PC-3 (cell line): Measurements from ENCODE around the gene YAP1. TPM values are rescaled to one million over a fixed set of nuclear protein-coding genes. Genes with fewer than 3 reads are reported as not detected.
A peak's percentile ranks its signal among the peaks of the same experiment; 100 is the strongest.

Experiments used
- ATAC-seq: fragments of 200-7000 bp; cut with Tn5 transposase; 2 replicates; pipeline ENCODE4 v1.9.1; 2020; ENCODE audit warnings: mild to moderate bottlenecking, moderate library complexity
- BruUV-seq: library from RNA; stranded (reverse); fragments of 400-500 nt; replicated peaks from 2 replicates; lab custom pipeline; 2021; lab: Mats Ljungman, UMichigan
- CTCF ChIA-PET: fragments of 300-600 bp; sonication (Branson Sonifier 250); formaldehyde crosslinking; loops from one replicate; lab custom pipeline; 2022; ENCODE audit warnings: antibody characterized with exemption; lab: Charles Lee
- POLR2A ChIA-PET: fragments of 300-600 bp; sonication (Branson Sonifier 250); formaldehyde crosslinking; loops from one replicate; lab custom pipeline; 2022; ENCODE audit warnings: antibody characterized with exemption; ENCODE audit not compliant: unreplicated experiment; lab: Charles Lee
- DNase-seq: peaks from one replicate; pipeline ENCODE4 v3.0.0-alpha.2; 2015
- H2AFZ ChIP-seq: fragments of 300-600 bp; sonication (generic); 2 replicates; pipeline ENCODE4 v1.6.0; 2016; ENCODE audit warnings: antibody characterized with exemption, low read length
- H3F3A ChIP-seq: fragments of 300-600 bp; sonication (generic); one replicate; pipeline ENCODE4 v1.6.0; 2017; ENCODE audit warnings: antibody characterized with exemption, low read length, control low read depth, mild to moderate bottlenecking; ENCODE audit not compliant: unreplicated experiment
- H3K27ac ChIP-seq: fragments of 300-600 bp; sonication (generic); 2 replicates; pipeline ENCODE4 v1.5.1; 2016; ENCODE audit warnings: mild to moderate bottlenecking, low read length
- H3K27me3 ChIP-seq: fragments of 300-600 bp; sonication (generic); 2 replicates; pipeline ENCODE4 v1.6.1; 2016; ENCODE audit warnings: low read length, mixed read lengths
- H3K36me3 ChIP-seq: fragments of 300-600 bp; sonication (generic); 2 replicates; pipeline ENCODE4 v1.6.1; 2016; ENCODE audit warnings: low read depth, mixed run types, low read length, mixed read lengths
- H3K4me1 ChIP-seq: fragments of 300-600 bp; sonication (generic); 2 replicates; pipeline ENCODE4 v1.5.1; 2016; ENCODE audit warnings: low read length; ENCODE audit not compliant: insufficient read depth
- H3K4me2 ChIP-seq: fragments of 300-600 bp; sonication (generic); 2 replicates; pipeline ENCODE4 v1.6.0; 2016; ENCODE audit warnings: low read length
- H3K4me3 ChIP-seq: fragments of 300-600 bp; sonication (generic); 2 replicates; pipeline ENCODE4 v1.5.1; 2016; ENCODE audit warnings: mild to moderate bottlenecking, low read length, mixed read lengths
- H3K79me2 ChIP-seq: fragments of 300-600 bp; sonication (generic); 2 replicates; pipeline ENCODE4 v1.6.1; 2017; ENCODE audit warnings: low read length, mixed read lengths
- H3K9ac ChIP-seq: fragments of 300-600 bp; sonication (generic); 2 replicates; pipeline ENCODE4 v1.6.0; 2016; ENCODE audit warnings: mild to moderate bottlenecking, low read length
- H3K9me2 ChIP-seq: fragments of 300-600 bp; sonication (generic); replicated peaks from 2 replicates; pipeline ENCODE4 v1.6.1; 2016; ENCODE audit warnings: mixed run types, low read length, mixed read lengths
- H3K9me3 ChIP-seq: fragments of 300-600 bp; sonication (generic); 2 replicates; pipeline ENCODE4 v1.6.1; 2016; ENCODE audit warnings: low read length, mixed read lengths
- H4K20me1 ChIP-seq: fragments of 300-600 bp; sonication (generic); 2 replicates; pipeline ENCODE4 v1.6.1; 2016; ENCODE audit warnings: low read length, mixed read lengths
- EZH2 ChIP-seq: fragments of 300-600 bp; sonication (generic); IDR thresholded peaks from one replicate; pipeline ENCODE4 v1.6.1; 2017; ENCODE audit warnings: antibody characterized with exemption, mild to moderate bottlenecking, low read length; ENCODE audit not compliant: unreplicated experiment
- EZH2phosphoT487 ChIP-seq: fragments of 300-600 bp; sonication (generic); IDR thresholded peaks from 2 replicates; pipeline ENCODE4 v1.6.1; 2018; ENCODE audit warnings: mild to moderate bottlenecking, antibody characterized with exemption, low read length, borderline replicate concordance
- intact Hi-C: fragments of 100-400 bp; cut with micrococcal nuclease; formaldehyde crosslinking; loops from 2 replicates; pipeline ENCODE4 v1.9.0; 2023
- total RNA-seq: library from RNA; depleted of rRNA; stranded (reverse); fragments of >200 nt; gene quantifications from 2 replicates; pipeline ENCODE4 v1.2.3, GENCODE V29; 2014
- TF ChIP-seq, protein P1 (sequence below): fragments of 300-600 bp; sonication (generic); conservative IDR thresholded peaks from 2 replicates; pipeline ENCODE4 v1.5.1; 2017; ENCODE audit warnings: antibody characterized with exemption, low read depth, mild to moderate bottlenecking, low read length

Gene YAP1
- total RNA-seq, 1 experiment from 2014 or later: 104 TPM

- TF ChIP-seq EZH2phosphoT487: no peak
- TF ChIP-seq, protein P1, sequence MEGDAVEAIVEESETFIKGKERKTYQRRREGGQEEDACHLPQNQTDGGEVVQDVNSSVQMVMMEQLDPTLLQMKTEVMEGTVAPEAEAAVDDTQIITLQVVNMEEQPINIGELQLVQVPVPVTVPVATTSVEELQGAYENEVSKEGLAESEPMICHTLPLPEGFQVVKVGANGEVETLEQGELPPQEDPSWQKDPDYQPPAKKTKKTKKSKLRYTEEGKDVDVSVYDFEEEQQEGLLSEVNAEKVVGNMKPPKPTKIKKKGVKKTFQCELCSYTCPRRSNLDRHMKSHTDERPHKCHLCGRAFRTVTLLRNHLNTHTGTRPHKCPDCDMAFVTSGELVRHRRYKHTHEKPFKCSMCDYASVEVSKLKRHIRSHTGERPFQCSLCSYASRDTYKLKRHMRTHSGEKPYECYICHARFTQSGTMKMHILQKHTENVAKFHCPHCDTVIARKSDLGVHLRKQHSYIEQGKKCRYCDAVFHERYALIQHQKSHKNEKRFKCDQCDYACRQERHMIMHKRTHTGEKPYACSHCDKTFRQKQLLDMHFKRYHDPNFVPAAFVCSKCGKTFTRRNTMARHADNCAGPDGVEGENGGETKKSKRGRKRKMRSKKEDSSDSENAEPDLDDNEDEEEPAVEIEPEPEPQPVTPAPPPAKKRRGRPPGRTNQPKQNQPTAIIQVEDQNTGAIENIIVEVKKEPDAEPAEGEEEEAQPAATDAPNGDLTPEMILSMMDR: no peak
- no peak for TF ChIP-seq EZH2
- ATAC-seq (peak; percentile 93), DNase-seq (peak; percentile 87)
- H3K9ac ChIP-seq: peak overlapping the region; percentile 12; the same call in 1 of the 2 replicates
- BruUV-seq: no TSS peak
- H2AFZ ChIP-seq: peak overlapping the region; percentile 8; the same call in 1 of the 2 replicates
- peaks cover 34% of the 10 kb centered on the region; the same call in 1 of the 2 replicates for H3K36me3 ChIP-seq
- intact Hi-C loops: loop anchor here (1.0 to 5.0 kb wide), 5 partner anchors 19 to 115 kb away; partner anchors contain the start of gene YAP1
- H3K9me2 ChIP-seq: no peaks in the 10 kb centered on the region
- peaks cover 47% of the 10 kb centered on the region for H3K4me1 ChIP-seq
- H3K79me2 ChIP-seq: no peaks in the 10 kb centered on the region
- CTCF ChIA-PET: interaction anchor here (0.8 kb wide), 1 partner anchor 43 kb away, joined by 3 read pairs; no protein-coding TSS in a partner anchor
- POLR2A ChIA-PET: interaction anchor here (0.7 to 0.8 kb wide), 2 partner anchors 43 to 77 kb away, joined by 3 to 5 read pairs; no protein-coding TSS in a partner anchor
- no peaks in the 10 kb centered on the region for H4K20me1 ChIP-seq
- no peaks in the 10 kb centered on the region for H3K9me3 ChIP-seq
- H3K27ac ChIP-seq: peak overlapping the region; percentile 64
- H3K27me3 ChIP-seq: no peaks in the 10 kb centered on the region
- peaks cover 7% of the 10 kb centered on the region for H3F3A ChIP-seq
- peak overlapping the region; percentile 51 for H3K4me3 ChIP-seq
- H3K4me2 ChIP-seq: peak overlapping the region; percentile 71
Observed at GRCh38 chr11:102225689-102226568, 115.7 kb downstream of the YAP1 start.

- ChIA-PET CTCF (interaction anchor here (0.5 to 0.8 kb wide), 2 partner anchors 42 to 159 kb away, joined by 3 to 5 read pairs; no protein-coding TSS in a partner anchor), POLR2A (interaction anchor here (0.5 to 0.8 kb wide), 4 partner anchors 17 to 78 kb away, joined by 3 to 7 read pairs (median 5); no protein-coding TSS in a partner anchor)
Observed at GRCh38 chr11:102226702-102227490, 116.6 kb downstream of the YAP1 start.

More at GRCh38 chr11:102226702-102227490, 116.6 kb downstream of the YAP1 start:
- Histone ChIP-seq H3F3A (peaks cover 7% of the 10 kb centered on the region), H2AFZ (no peak overlapping the region), H3K27ac (peak overlapping the region; percentile 64), H4K20me1 (no peaks in the 10 kb centered on the region), H3K79me2 (no peaks in the 10 kb centered on the region), H3K9me2 (no peaks in the 10 kb centered on the region), H3K36me3 (peaks cover 34% of the 10 kb centered on the region; the same call in 1 of the 2 replicates), H3K27me3 (no peaks in the 10 kb centered on the region), H3K4me3 (peak overlapping the region; percentile 51), H3K9ac (peak overlapping the region; percentile 12; the same call in 1 of the 2 replicates), H3K4me2 (peak overlapping the region; percentile 71), H3K4me1 (peaks cover 45% of the 10 kb centered on the region), H3K9me3 (no peaks in the 10 kb centered on the region)
- no TSS peak for BruUV-seq
- peak; percentile 87 for DNase-seq
- intact Hi-C loops: loop anchor here (1.0 to 5.0 kb wide), 5 partner anchors 18 to 116 kb away; partner anchors contain the start of gene YAP1
- TF ChIP-seq EZH2 (no peak), EZH2phosphoT487 (no peak)
- TF ChIP-seq, protein P1: no peak
- peak; percentile 54 for ATAC-seq
